GM21723 (cell line): ENCODE measurements around the gene IL36RN.
"Not testable (repeated sequence)": the region's sequence is repeated elsewhere in the genome, so short reads cannot be mapped to it uniquely, and the experiment has no call there.

Experiments
- ATAC-seq: cut with Tn5 transposase; IDR thresholded peaks from one replicate; pipeline ENCODE4 v1.9.1; 2021; ENCODE audit warnings: mild to moderate bottlenecking, moderate library complexity; ENCODE audit not compliant: unreplicated experiment

Gene IL36RN

DNA sequence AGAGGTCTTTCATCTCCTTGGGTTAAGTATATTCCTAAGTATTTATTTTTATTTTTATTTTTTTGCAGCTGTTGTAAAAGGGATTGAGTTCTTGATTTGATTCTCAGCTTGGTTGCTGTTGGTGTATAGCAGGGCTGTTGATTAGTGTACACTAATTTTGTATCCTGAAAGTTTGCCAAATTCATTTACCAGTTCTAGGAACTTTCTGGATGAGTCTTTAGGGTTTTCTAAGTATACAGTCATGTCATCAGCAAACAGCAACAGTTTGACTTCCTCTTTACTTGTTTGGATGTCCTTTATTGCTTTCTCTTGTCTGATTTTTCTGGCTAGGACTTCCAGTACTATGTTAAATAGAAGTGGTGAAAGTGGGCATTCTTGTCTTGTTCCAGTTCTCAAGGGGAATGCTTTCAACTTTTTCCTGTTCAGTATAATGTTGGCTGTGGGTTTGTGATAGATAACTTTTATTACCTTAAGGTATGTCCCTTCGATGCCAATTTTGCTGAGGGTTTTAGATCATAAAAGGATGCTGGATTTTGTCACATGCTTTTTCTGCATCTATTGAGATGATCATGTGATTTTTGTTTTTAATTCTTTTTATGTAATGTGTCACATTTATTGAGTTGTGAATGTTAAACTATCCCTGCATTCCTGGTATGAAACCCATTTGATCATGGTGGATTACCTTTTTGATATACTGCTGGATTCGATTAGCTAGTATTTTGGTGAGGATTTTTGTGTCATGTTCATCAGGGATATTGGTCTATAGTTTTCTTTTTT, 38.0 kb downstream of the IL36RN start:
- ATAC-seq = not testable (repeated sequence)

DNA sequence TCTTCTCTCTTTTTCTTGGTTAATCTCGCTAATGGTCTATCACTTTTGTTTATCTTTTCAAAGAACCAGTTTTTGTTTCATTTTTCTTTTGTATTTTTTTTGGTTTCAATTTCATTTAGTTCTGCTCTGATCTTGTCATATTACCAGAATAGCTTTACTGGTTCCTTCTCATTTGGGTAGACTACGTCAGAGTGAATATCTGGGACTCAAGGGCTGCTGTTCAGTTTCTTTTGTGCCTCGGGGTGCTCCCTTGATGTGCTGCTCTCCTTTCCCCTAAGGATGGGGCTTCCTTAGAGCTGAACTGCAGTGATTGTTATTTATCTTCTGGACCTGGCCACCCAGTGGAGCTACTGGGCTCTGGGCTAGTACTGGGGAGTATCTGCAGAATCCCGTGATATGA, 39.0 kb downstream of the IL36RN start:
- peak; percentile 77 for ATAC-seq

DNA sequence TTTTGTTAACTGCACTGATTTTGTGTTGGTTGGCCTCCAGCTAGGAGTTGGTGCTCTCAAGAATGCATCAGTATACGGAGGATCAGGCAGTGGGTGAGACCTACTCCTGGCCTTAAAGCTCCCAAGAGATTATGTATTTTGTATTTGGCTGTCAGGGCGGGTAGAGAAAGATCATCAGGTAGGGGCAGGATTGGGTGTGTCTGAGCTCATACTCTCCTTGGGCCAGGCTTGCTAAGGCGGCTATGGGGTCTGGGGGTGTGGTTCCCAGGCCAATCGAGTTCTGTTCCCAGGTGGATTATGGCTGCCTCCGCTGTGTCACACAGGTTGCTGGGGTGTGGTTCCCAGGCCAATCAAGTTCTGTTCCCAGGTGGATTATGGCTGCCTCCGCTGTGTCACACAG, 39.5 kb downstream of the IL36RN start:
- ATAC-seq = no peak

DNA sequence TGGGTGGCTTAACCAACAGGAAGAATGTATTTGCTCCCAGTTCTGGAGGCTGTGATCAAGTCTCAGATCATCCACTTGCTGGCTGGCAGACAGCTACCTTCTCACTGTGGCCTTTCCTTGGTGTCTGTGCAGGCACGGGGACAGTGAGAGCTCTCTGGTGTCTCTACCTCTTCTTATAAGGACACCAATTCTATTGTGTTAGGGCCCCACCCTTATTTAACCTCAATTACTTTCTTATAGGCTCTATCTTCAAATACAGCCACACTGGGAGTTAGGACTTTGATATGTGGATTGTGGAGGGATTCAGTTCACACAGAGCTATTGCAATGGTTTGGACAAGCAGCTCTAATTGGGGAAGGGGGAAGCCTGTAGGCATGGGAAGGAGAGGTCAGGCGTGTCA, 43.1 kb downstream of the IL36RN start:
- ATAC-seq = no peak

DNA sequence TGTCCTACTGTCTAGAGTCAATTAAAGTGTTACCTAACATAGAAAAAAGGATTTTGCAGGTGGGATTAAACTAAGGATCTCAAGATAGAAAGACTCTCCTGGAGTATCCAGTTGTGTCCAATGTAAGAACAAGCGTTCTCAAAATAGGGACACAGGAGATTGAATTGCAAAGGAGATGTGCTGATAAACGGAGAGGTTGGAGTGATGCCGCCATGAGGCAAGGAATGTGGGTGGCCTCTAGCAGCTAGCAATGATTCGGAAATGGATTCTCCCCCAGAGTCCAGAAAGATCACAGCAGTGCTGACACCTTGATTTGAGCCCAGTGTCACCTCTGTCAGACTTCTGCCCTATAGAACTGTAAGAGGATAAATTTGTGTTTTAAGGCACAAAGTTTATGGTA, 44.3 kb downstream of the IL36RN start:
- no peak for ATAC-seq

DNA sequence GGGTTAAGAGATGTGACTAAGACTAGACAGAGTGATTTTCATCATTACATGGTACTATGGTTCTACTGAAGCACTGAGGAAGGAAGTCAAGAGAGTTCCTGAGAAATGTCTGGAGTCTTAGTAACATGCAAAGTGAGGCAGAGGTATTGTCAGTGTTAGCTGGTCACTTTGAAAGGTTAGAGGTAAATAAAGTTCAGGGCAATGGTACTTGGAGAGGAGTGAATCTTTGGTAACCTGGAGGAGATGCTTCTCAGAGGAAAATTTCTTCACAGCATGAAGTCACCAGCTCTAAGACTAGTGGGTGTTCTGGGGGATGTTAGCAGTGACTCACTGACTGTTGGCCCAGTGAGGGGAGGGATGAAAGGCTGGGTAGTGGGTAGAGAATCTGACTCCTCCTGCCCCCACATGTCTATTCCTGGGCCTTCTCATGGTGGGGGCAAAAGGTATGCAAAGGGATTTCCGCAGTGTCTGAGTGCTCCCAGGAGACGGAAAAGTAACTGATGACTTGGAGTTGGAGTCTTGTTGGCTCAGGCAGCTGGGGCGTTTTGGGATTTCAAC, 45.1 kb downstream of the IL36RN start:
- no peak for ATAC-seq

DNA sequence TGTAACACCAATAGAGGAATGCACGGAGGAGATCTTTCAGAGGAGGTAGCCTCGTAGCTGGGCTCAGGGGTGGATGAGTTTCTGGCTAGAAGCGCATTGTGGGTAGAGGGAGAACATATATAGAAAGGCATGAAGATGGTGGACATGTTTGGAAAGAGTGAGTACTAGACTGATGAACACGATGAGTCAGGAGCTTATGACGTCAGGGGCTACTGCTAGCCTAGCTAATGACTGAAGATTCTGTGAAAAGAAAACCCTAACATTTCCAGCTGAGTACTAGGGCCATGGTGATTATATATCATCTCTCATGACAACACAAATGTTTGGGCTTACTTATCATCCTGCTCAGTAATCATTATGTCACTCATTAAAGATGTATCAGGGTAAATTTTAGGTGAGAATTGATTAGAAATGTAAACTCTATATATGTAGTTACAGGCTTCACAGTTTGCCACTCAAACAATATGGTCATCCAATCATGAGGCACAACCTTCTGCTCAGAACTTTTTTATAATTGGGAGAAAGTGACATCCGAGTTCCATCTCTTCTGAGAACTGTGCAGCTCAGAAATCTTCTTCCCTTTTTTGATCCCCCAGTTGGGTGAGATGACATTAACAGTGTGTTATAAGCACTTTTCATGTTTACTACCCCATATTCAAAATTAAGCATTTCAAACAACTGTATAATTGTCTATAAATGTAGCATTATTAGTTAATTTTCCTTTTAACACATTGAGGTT, 46.2 kb downstream of the IL36RN start:
- ATAC-seq = no peak

DNA sequence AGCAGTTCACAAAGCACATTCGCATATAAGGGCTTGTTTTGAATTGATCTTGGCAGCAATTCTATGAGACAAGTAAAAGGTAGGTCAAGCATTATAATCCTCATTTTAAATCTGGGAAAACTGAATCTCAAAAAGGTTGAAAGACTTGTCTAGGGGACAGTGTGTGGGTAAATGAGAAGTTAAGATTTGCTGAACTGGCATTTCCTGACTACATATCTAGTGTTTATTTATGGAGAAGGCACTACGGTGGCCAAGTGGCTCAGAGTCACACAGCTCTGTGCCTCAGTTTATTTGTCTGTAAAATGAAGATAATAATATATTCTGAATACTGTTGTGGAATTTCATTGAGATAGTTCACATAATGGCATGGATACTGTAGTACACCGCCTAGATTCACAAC, 52.1 kb downstream of the IL36RN start:
- no peak for ATAC-seq

DNA sequence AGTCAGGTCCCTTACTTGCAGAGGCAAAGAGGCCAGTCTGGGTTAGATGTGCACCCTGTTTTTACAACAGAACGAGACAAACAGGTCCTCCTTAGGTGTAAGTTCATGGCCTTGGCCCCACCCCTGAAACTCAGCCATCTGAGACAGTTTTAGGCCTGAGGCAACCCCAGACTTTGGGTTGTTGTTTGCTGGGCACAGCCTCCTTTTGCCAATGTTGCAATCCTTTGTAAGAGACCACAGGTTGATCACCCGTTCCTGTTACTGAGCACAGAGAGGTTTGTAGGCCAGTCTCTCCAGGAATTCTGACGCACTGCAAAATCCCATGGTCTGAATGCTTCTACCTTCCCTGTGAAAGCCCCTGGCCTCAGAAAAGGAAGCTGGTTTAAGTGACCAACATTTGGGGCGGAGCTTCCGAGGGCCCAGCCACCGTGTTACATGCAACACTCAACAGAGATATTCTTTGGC, 52.9 kb downstream of the IL36RN start:
- no peak for ATAC-seq

DNA sequence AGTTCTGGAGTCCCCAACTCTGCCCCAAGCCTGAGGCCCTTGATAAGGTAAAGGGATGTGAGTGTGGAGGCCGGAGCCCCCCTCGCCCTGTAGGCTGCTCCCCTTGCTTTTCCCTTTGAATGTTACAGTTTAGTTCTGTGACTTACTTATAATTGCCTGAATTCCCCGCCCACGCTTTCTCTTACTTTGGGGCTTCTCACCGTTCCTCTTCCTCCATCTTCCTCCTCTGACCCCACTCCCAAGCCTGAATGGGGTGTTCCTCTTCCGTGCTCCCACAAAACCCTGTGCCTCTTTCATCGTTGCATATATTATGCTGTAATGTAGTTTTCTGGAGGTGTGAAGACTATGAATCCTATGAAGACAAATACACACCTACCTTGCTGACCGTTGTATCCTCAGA, 53.4 kb downstream of the IL36RN start:
- ATAC-seq = no peak

DNA sequence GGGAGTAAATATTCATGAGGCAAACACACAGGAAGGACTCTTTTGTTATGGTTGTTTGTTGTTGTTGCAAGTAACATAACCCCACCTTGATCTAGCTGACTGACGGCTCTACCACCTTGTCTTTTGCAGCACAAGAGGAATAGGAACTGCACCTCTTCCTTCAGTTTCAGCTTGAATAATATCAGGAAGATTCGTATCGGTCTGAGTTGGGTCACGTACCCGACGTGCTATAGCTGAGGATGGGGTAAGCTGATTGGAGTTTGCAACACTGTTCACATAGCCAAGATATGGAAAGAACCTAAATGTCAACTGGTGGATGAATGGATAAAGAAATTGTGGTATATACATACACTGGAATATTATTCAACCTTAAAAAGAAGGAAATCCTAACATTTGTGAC, 53.9 kb downstream of the IL36RN start:
- no peak for ATAC-seq

DNA sequence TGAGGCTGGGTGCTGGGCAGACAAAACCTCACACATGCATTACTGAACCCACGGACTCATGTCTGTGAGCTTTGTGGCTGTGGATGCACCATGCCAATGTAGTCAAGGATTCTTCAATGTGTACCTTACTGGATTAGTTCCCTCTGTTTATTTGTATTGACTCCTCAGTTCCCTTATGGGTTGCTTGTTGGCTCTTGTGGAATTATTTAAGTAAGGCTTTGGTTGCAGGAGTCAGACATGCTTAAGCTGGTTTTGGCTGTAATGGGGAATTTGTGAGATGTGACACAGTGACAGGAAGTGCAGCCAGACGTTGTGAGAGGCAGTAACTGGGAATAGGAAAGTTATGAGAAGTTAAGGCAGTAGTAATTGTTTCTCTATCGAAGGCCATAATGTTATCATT, 54.8 kb downstream of the IL36RN start:
- no peak for ATAC-seq
